Heart left ventricle (tissue), 13 donors: ENCODE data around the gene FADS2.

Experiments
- CTCF ChIP-seq, 12 donors: fragments of 200-600 bp; sonication (generic) in 4 of 12; IDR thresholded peaks; one replicate each; pipeline versions ENCODE4 v1.5.0 to v1.8.0; 2018 to 2022; ENCODE audit warnings: antibody characterized with exemption in 12 of 12, mild to moderate bottlenecking in 5 of 12
- POLR2A ChIP-seq, 2 donors: fragments of 450-650 bp; IDR thresholded peaks; one replicate each; pipeline ENCODE4 v1.6.1; 2017; ENCODE audit warnings: antibody characterized with exemption in 2 of 2, mild to moderate bottlenecking in 2 of 2, moderate library complexity in 2 of 2
- donor health status: ischemic (EF 13 %, LVEDD 7.1; RV severe dilation, severe dysfunction).
- donor health status: DM: no; HTN: yes; CAD: no.
- donor health status: DM: no; HTN: no; CAD: no.
- donor health status: ischemic (EF 25% LVEDD 6.9; RV normal size, moderate dysfunction).
- donor health status: ischemic (EF 25% LVEDD 5.7; RV mildly dilated, moderate dysfunction).
- donor health status: ischemic (EF 35%, LVEDD 5.7; RV mildly dilated, moderate dysfunction).
- donor health status: nonischemic (EF 11% LVEDD 7.7; RV severe dilation, severe dysfunction).
- donor health status: DM: yes; HTN: yes; CAD: no.
- donor health status: PGD.
- donor health status: ischemic (EF 29% LVEDD 5.4; RV normal size, mild dysfunction).
- donor health status: nonischemic (EF 23%, LVEDD 6.1; RV moderate dilation, normal function).

- TF ChIP-seq CTCF (IDR thresholded peaks at IDR 0.05) = no peak
- no peak for TF ChIP-seq POLR2A (IDR thresholded peaks at IDR 0.05)
Observed at GRCh38 chr11:61895718-61896059, 67.6 kb downstream of the FADS2 start.
